Heart left ventricle (tissue), 13 donors: Measurements from ENCODE around the gene ACKR3.

Experiments used
- CTCF ChIP-seq, 12 donors: fragments of 200-600 bp; sonication (generic) in 4 of 12; IDR thresholded peaks; one replicate each; pipeline versions ENCODE4 v1.5.0 to v1.8.0; 2018 to 2022; ENCODE audit warnings: antibody characterized with exemption in 12 of 12, mild to moderate bottlenecking in 5 of 12
- POLR2A ChIP-seq, 2 donors: fragments of 450-650 bp; IDR thresholded peaks; one replicate each; pipeline ENCODE4 v1.6.1; 2017; ENCODE audit warnings: antibody characterized with exemption in 2 of 2, mild to moderate bottlenecking in 2 of 2, moderate library complexity in 2 of 2
- donor health status: ischemic (EF 13 %, LVEDD 7.1; RV severe dilation, severe dysfunction).
- donor health status: DM: no; HTN: yes; CAD: no.
- donor health status: DM: no; HTN: no; CAD: no.
- donor health status: ischemic (EF 25% LVEDD 6.9; RV normal size, moderate dysfunction).
- donor health status: ischemic (EF 25% LVEDD 5.7; RV mildly dilated, moderate dysfunction).
- donor health status: ischemic (EF 35%, LVEDD 5.7; RV mildly dilated, moderate dysfunction).
- donor health status: nonischemic (EF 11% LVEDD 7.7; RV severe dilation, severe dysfunction).
- donor health status: DM: yes; HTN: yes; CAD: no.
- donor health status: PGD.
- donor health status: ischemic (EF 29% LVEDD 5.4; RV normal size, mild dysfunction).
- donor health status: nonischemic (EF 23%, LVEDD 6.1; RV moderate dilation, normal function).

GRCh38 chr2:236572482-236572881 lies 2.9 kb downstream of the ACKR3 start:
- no peak for TF ChIP-seq POLR2A (IDR thresholded peaks at IDR 0.05)
- TF ChIP-seq CTCF (IDR thresholded peaks at IDR 0.05), result no peak
